ENCODE measurements around the gene LBX2. TPM values are rescaled to one million over a fixed set of nuclear protein-coding genes. Genes with fewer than 3 reads are reported as not detected.
A peak's percentile ranks its signal among the peaks of the same experiment; 100 is the strongest.
"Not testable (repeated sequence)": the region's sequence is repeated elsewhere in the genome, so short reads cannot be mapped to it uniquely, and the experiment has no call there.

LBX2 gene
- total RNA-seq, 4 donors from 2014 or later, result 1.2 TPM; not detected in 3

DNA sequence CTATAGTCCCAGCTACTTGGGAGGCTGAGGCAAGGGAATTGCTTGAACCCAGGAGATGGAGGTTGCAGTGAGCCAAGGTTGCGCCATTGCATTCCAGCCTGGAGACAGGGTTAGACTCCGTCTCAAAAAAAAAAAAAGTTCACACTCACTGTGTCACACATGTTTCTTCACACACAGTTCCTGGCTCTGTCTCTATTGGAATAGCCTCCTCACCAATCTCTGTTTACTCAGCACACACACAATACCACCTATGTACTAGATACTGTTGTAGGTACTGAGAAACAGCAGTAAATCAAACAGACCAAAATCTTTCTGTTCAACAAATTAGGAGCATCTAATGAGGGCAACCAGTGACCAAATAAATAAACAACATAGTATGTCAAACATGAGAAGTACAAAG, 13.3 kb downstream of the LBX2 start:
- Histone ChIP-seq H3K4me1 (peaks cover 22% of the 10 kb centered on the region), H3K9me3 (no peaks in the 10 kb centered on the region), H3K4me3 (no peak overlapping the region), H3K27ac (no peak overlapping the region), H3K36me3 (peaks cover 25% of the 10 kb centered on the region), H3K27me3 (no peaks in the 10 kb centered on the region)
- DNase-seq (ENCODE audit: low spot score in 2 of 2), result no peak
- WGBS, result 81% methylated on average over 2 of the region's 2 CpGs
- TF ChIP-seq, protein P1, sequence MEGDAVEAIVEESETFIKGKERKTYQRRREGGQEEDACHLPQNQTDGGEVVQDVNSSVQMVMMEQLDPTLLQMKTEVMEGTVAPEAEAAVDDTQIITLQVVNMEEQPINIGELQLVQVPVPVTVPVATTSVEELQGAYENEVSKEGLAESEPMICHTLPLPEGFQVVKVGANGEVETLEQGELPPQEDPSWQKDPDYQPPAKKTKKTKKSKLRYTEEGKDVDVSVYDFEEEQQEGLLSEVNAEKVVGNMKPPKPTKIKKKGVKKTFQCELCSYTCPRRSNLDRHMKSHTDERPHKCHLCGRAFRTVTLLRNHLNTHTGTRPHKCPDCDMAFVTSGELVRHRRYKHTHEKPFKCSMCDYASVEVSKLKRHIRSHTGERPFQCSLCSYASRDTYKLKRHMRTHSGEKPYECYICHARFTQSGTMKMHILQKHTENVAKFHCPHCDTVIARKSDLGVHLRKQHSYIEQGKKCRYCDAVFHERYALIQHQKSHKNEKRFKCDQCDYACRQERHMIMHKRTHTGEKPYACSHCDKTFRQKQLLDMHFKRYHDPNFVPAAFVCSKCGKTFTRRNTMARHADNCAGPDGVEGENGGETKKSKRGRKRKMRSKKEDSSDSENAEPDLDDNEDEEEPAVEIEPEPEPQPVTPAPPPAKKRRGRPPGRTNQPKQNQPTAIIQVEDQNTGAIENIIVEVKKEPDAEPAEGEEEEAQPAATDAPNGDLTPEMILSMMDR (IDR thresholded peaks at IDR 0.05), result no peak
- TF ChIP-seq EP300 (IDR thresholded peaks at IDR 0.05), result no peak
- TF ChIP-seq POLR2A (IDR thresholded peaks at IDR 0.05), result no peak
- no peak for TF ChIP-seq POLR2AphosphoS5 (IDR thresholded peaks at IDR 0.05)

DNA sequence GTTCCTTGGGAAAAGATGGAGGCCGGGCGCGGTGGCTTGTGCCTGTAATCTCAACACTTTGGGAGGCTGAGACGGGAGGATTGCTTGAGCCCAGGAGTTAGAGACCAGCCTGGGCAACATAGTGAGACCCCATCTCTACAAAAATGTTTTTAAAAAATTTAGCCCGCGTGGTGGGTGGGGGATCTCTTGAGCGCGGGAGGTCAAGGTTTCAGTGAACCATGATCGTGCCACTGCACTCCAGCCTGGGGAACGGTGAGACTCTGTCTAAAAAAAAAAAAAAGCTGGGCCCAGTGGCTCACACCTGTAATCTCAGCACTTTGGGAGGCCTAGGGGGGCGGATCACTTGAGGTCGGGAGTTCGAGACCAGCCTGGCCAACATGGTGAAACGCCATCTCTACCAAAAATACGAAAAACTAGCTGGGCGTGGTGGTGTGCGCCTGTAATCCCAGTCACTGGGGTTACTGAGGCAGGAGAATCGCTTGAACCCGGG, 15.7 kb downstream of the LBX2 start:
- H3K9me3 ChIP-seq; DNase-seq (ENCODE audit: low spot score in 2 of 2); H3K27me3 ChIP-seq; H3K27ac ChIP-seq; H3K36me3 ChIP-seq: not testable (repeated sequence)
- Histone ChIP-seq H3K4me3 (peak overlapping the region; percentile 79), H3K4me1 (peaks cover 31% of the 10 kb centered on the region)
- WGBS, result 80% methylated on average over 19 of the region's 19 CpGs

DNA sequence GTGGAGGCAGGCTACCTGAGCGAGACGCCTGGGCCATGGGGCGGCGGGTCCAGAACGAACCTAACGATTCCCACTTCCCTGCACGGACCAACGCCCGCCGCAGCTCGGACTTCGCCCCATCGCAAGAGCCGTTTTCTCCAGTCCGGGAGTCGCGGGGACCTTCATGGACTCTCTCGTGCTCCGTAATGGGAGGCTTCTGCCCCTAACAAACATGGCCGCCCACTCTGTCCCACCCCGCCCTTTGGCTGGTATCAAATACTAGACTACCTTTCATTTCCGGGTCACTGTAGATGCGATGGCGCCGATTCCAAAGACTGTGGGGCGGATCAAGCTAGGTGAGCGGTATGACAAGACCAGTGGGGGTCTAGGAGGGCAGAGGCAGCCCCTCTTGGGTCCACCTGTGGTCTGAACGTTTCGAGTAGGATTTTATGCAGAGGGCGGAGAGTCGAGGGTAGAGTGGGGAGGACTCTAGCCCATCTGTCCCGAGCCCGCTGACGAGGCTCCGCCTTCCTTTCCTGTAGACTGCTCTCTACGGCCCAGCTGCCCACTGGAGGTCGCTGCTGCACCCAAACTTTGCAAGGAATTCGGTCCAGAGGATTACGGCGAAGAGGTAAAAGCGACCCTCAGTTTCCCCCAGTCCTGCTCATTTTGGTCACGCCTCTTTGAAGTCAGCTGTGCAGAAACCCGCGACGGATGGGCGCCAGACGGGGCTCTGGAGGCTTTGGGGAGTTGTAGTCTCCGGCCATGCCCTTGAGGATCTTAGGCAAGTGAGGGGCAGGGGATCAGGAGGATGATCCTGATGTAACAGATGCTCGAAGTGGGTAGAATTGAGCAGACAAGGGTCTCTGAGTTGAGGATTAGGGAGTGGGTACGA, 16.4 kb downstream of the LBX2 start, which contains the start of the genes CCDC142 and TTC31:
CCDC142 (minus strand) TSS at position 198 of the 874 bp plus-strand sequence; CDS start at position 37, 161 bp downstream.
TTC31 (plus strand) TSS at position 281 of the 874 bp plus-strand sequence; CDS start at position 296, 15 bp downstream.
- peaks cover 31% of the 10 kb centered on the region for H3K4me1 ChIP-seq
- H3K36me3 ChIP-seq, result peaks cover 3% of the 10 kb centered on the region
- TF ChIP-seq EP300 (IDR thresholded peaks at IDR 0.05), result no peak
- no peak for TF ChIP-seq POLR2A (IDR thresholded peaks at IDR 0.05)
- TF ChIP-seq, protein P1 (IDR thresholded peaks at IDR 0.05), result peak; percentile 66 to 87
- peak in 2 of 3 donors; percentile 48 to 65 for TF ChIP-seq POLR2AphosphoS5 (IDR thresholded peaks at IDR 0.05)
- peak within 1 kb of the TSS; percentile 79 for H3K4me3 ChIP-seq
- H3K27ac ChIP-seq, result peak within 1 kb of the TSS; percentile 82
- DNase-seq (ENCODE audit: low spot score in 2 of 2), result peak; percentile 98 to 99
- no peaks in the 10 kb centered on the region for H3K9me3 ChIP-seq
- 2% methylated on average over 28 of the region's 50 CpGs for WGBS
- H3K27me3 ChIP-seq, result no peaks in the 10 kb centered on the region

DNA sequence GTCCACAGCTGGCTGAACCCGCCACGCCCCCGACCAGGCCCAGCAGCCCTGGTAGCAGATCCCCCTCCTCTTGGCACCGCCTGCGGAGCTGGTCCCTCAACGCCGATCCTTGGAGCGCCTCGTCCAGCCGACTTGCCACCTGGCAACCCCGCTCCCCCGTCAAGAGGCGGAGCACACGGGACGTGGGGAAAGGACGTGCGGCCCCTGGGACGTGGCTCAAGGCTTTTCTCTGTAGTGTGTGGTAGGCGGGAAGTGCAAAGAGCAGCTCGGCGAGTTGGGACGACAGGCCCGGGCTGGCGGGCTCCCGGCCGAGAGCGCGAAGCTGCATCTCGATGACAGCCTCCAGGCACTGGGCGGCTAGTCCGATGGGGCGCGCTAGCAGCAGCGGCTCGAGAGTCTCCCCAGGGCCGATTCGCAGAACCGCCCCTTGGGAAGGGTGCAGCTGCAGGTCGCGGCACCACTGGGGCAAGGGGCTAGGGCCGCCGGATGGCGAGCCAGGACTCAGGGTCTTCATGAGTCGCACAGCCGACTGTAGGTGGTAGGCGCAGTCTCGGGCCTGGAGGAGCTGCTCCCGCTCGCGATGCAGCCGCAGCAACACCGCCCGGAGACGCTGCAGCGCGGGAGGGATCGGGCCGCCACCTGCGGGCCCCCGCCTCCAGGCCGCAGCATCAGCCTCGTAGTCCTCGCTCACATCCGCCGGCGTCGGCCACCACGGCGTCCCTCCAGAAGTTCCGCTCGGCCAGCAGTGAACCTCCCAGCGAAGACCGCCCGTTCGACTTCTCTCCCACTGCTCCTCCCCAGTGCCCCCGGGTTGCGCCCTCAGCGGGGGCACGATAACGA, 17.2 kb downstream of the LBX2 start:
- no CpG with 5 or more reads among the region's 80 CpGs for WGBS
- peak overlapping the region; percentile 82 for H3K27ac ChIP-seq
- H3K36me3 ChIP-seq, result peaks cover 3% of the 10 kb centered on the region
- DNase-seq (ENCODE audit: low spot score in 2 of 2), result no peak
- H3K9me3 ChIP-seq, result no peaks in the 10 kb centered on the region
- peaks cover 31% of the 10 kb centered on the region for H3K4me1 ChIP-seq
- H3K4me3 ChIP-seq, result peak overlapping the region; percentile 79
- H3K27me3 ChIP-seq, result no peaks in the 10 kb centered on the region
- TF ChIP-seq POLR2AphosphoS5 (IDR thresholded peaks at IDR 0.05), result peak in 1 of 3 donors; percentile 23
- TF ChIP-seq, protein P1 (IDR thresholded peaks at IDR 0.05), result no peak

DNA sequence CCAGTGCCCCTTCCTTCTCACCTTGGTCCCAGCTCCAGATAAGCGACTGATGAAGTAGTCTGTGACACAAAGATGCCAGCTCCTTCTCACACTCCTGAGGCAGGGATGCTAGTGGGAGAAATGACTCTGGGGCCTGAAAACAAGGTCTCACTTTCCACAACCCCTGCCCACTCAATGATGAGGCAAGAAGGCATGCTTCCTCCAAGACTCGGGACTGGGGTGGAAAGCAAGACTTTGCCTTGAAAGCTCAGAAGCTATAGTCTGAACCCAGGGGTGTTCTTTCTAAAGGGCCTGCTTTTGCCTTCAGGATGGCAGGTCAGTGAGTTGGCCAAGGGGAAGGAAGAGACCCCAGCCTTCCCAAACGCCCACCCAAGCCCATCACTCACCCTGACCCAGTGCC, 18.0 kb downstream of the LBX2 start:
- Histone ChIP-seq H3K27me3 (no peaks in the 10 kb centered on the region), H3K4me1 (peaks cover 31% of the 10 kb centered on the region), H3K9me3 (no peaks in the 10 kb centered on the region), H3K27ac (no peak overlapping the region), H3K36me3 (peaks cover 3% of the 10 kb centered on the region), H3K4me3 (peak overlapping the region; percentile 79)
- DNase-seq (ENCODE audit: low spot score in 2 of 2), result no peak
- TF ChIP-seq, protein P1 (IDR thresholded peaks at IDR 0.05), result no peak
- TF ChIP-seq EP300 (IDR thresholded peaks at IDR 0.05) (no peak), POLR2AphosphoS5 (IDR thresholded peaks at IDR 0.05) (no peak), POLR2A (IDR thresholded peaks at IDR 0.05) (no peak)
- 50% methylated on average over 3 of the region's 3 CpGs for WGBS
